Esophagus (tissue), 2 donors: ENCODE results near the gene ADAT2. TPM values are rescaled to one million over a fixed set of nuclear protein-coding genes. Genes with fewer than 3 reads are reported as not detected.

Experiments
- H3K27ac ChIP-seq, 2 donors: one replicate each; pipeline ENCODE4 v1.5.1; 2013; ENCODE audit warnings: low read depth in 2 of 2, mild to moderate bottlenecking in 2 of 2, inconsistent platforms in 1 of 2, low read length in 1 of 2, moderate library complexity in 1 of 2
- H3K27me3 ChIP-seq, 2 donors: one replicate each; pipeline ENCODE4 v1.6.1; 2013; ENCODE audit warnings: low read length in 2 of 2, control low read depth in 1 of 2, mild to moderate bottlenecking in 1 of 2; ENCODE audit not compliant: insufficient read depth in 2 of 2, control insufficient read depth in 1 of 2
- H3K36me3 ChIP-seq, 2 donors: one replicate each; pipeline ENCODE4 v1.6.1; 2013; ENCODE audit warnings: low read length in 1 of 2; ENCODE audit not compliant: control insufficient read depth in 2 of 2, insufficient read depth in 2 of 2
- H3K4me1 ChIP-seq, 2 donors: one replicate each; pipeline ENCODE4 v1.6.1; 2013; ENCODE audit warnings: low read length in 1 of 2; ENCODE audit not compliant: control insufficient read depth in 2 of 2, insufficient read depth in 2 of 2
- H3K4me3 ChIP-seq, 2 donors: one replicate each; pipeline ENCODE4 v1.5.1; 2013; ENCODE audit warnings: low read length in 2 of 2, mild to moderate bottlenecking in 2 of 2, low read depth in 1 of 2, moderate library complexity in 1 of 2
- H3K9me3 ChIP-seq, 2 donors: one replicate each; pipeline ENCODE4 v1.6.1; 2013; ENCODE audit warnings: mild to moderate bottlenecking in 2 of 2, low read depth in 1 of 2, low read length in 1 of 2, moderate library complexity in 1 of 2; ENCODE audit not compliant: control insufficient read depth in 2 of 2, insufficient read depth in 1 of 2
- WGBS, 2 donors: extraction: QIAGEN DNeasy Blood & Tissue Kit; methylation state at CpG; one replicate each; pipeline ENCODE4 v1.1.7; 2013; 5-methylcytosine and 5-hydroxymethylcytosine counted together
- polyA plus RNA-seq, 2 donors: library from polyadenylated mRNA; stranded (reverse); fragments of 200-250 nt; gene quantifications; one replicate each; pipeline ENCODE4 v1.2.3, GENCODE V29; 2013
- donor health status: healthy with polysubstance abuse.
- donor health status: Bipolar disorder and iron deficiency.

ADAT2 gene
- polyA plus RNA-seq, 2 donors, result 5.4 to 12.7 TPM

DNA sequence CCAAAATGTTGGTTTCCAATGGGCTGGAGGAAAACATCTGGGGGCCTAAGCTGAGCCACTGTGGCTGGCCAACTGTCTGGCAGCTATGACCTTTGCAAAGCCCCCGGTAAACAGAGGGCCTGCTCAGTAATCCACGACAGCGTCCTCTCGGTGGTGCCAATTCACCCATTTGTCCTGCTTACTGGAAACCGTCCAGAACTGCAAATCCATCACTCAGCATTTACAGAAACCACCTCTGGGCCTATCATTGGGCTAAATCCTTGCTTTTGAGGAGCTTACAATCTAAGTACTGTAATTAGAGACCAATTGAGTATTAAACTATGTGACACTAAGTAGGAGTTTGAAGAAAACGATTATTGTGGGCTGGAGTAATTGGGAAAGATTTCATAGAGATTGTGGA lies 31.0 kb downstream of the ADAT2 start:
- H3K27ac ChIP-seq, result no peak overlapping the region
- no peaks in the 10 kb centered on the region for H3K36me3 ChIP-seq
- WGBS, 2 donors, result 78 to 83% methylated on average over 6 of the region's 6 CpGs
- H3K4me1 ChIP-seq, result no peaks in the 10 kb centered on the region
- H3K9me3 ChIP-seq, result no peaks in the 10 kb centered on the region
- H3K4me3 ChIP-seq, result no peak overlapping the region
- no peaks in the 10 kb centered on the region for H3K27me3 ChIP-seq

- Histone ChIP-seq H3K27me3 (no peaks in the 10 kb centered on the region), H3K4me1 (no peaks in the 10 kb centered on the region), H3K4me3 (no peak overlapping the region), H3K27ac (no peak overlapping the region), H3K9me3 (no peaks in the 10 kb centered on the region), H3K36me3 (no peaks in the 10 kb centered on the region)
- 92 to 94% methylated on average over 3 of the region's 3 CpGs for WGBS, 2 donors
These were observed 35.7 kb downstream of the ADAT2 start for GRCh38 chr6:143414769-143415168.

- Histone ChIP-seq H3K9me3 (no peaks in the 10 kb centered on the region), H3K36me3 (no peaks in the 10 kb centered on the region), H3K27me3 (no peaks in the 10 kb centered on the region), H3K4me1 (no peaks in the 10 kb centered on the region), H3K27ac (no peak overlapping the region), H3K4me3 (no peak overlapping the region)
- WGBS, 2 donors, result 27 to 39% methylated on average over 1 of the region's 1 CpG
These were observed 39.6 kb downstream of the ADAT2 start for GRCh38 chr6:143410859-143411270.

DNA sequence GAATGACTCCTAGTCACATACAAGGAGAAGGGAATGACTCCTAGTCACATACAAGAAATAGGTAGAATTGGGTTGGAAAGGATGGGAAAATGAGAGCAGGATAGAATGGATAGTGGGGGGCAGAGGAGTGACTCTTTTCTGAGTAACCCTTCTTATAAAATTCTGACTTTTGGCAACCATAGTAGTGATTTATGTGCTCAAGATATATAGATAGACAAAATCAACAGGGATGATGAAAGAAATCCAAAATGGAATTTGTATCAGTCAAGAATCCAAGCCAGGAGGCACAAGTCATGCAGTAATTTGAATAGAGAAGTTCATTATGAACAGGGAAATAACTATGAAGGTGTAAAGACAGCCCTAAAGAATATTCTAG lies 41.7 kb downstream of the ADAT2 start:
- Histone ChIP-seq H3K4me3 (no peak overlapping the region), H3K36me3 (no peaks in the 10 kb centered on the region), H3K4me1 (no peaks in the 10 kb centered on the region), H3K27me3 (no peaks in the 10 kb centered on the region), H3K9me3 (no peaks in the 10 kb centered on the region), H3K27ac (no peak overlapping the region)

GRCh38 chr6:143408151-143408786 lies 42.2 kb downstream of the ADAT2 start:
- no peaks in the 10 kb centered on the region for H3K27me3 ChIP-seq
- H3K4me1 ChIP-seq, result no peaks in the 10 kb centered on the region
- no peaks in the 10 kb centered on the region for H3K36me3 ChIP-seq
- H3K27ac ChIP-seq, result no peak overlapping the region
- H3K4me3 ChIP-seq, result no peak overlapping the region
- no peaks in the 10 kb centered on the region for H3K9me3 ChIP-seq

- H3K4me3 ChIP-seq, result no peak overlapping the region
- no peaks in the 10 kb centered on the region for H3K36me3 ChIP-seq
- H3K9me3 ChIP-seq, result no peaks in the 10 kb centered on the region
- no peaks in the 10 kb centered on the region for H3K27me3 ChIP-seq
- 88 to 93% methylated on average over 3 of the region's 3 CpGs for WGBS, 2 donors
- H3K27ac ChIP-seq, result no peak overlapping the region
- H3K4me1 ChIP-seq, result no peaks in the 10 kb centered on the region
These were observed 43.8 kb downstream of the ADAT2 start for GRCh38 chr6:143406673-143407072.

DNA sequence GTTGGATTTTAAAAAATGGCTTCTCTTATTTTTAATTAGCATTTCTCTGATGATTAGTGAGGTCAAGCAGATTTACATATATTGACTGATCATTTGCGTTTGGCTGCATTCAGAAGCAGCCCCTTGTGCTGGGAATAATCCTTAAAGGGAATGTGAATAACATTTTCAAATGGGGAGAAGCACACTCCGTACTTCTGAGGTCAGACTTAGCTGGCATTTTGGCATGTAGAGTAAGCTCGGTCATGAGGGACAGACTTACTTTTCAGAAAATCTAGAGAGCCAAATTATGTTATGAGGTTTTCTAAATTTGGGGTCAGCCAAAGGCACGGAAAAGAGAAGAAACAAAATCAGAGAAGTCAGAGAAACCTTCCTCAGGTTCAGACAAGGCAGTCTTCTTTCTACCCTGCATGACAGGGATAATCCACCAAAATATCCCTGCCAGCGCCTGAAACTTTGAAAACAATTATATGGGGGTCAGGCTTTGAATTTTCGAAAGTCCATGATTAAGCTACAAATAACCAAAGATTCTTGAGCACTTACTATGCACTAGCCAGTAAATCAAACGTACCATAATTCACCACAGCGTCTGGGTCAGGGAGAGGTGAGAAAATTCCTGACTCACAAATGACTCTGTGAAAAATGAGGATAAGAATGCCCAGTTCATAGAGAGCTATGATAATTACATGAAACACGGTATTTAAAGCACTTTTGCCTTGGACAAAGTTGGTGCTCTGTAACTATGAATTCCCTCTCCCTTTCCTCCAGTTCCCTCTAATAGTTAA lies 44.9 kb downstream of the ADAT2 start:
- H3K27me3 ChIP-seq, result no peaks in the 10 kb centered on the region
- no peaks in the 10 kb centered on the region for H3K9me3 ChIP-seq
- 71 to 83% methylated on average over 9 of the region's 9 CpGs for WGBS, 2 donors
- no peak overlapping the region for H3K4me3 ChIP-seq
- H3K27ac ChIP-seq, result no peak overlapping the region
- no peaks in the 10 kb centered on the region for H3K36me3 ChIP-seq
- H3K4me1 ChIP-seq, result no peaks in the 10 kb centered on the region

DNA sequence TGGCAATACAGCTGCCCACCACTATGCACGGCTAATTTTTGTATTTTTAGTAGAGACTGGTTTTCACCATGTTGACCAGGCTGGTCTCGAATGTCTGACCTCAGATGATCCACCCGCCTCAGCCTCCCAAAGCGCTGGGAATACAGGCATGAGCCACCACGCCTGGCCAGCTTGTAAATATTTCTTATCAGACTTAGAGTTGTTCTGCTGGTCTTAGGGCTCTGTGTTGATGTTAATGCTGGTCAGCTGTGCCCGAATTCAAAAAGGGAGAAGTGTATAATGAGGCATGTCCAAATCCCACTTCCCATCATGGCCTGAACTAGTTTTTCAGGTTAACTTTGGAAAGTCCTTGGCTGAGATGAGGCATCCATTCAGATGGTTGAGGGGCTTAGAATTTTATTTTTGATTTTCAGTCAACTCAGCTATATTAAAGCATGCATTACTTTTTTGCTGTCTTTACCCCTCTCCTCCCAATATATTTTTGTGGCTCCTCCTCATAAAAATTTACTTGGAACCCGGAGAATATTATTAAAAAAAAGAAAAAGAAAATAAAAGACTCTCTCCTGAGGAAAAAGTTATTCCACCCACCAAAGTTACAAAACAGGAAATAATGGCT lies 47.7 kb downstream of the ADAT2 start:
- H3K4me1 ChIP-seq, result no peaks in the 10 kb centered on the region

DNA sequence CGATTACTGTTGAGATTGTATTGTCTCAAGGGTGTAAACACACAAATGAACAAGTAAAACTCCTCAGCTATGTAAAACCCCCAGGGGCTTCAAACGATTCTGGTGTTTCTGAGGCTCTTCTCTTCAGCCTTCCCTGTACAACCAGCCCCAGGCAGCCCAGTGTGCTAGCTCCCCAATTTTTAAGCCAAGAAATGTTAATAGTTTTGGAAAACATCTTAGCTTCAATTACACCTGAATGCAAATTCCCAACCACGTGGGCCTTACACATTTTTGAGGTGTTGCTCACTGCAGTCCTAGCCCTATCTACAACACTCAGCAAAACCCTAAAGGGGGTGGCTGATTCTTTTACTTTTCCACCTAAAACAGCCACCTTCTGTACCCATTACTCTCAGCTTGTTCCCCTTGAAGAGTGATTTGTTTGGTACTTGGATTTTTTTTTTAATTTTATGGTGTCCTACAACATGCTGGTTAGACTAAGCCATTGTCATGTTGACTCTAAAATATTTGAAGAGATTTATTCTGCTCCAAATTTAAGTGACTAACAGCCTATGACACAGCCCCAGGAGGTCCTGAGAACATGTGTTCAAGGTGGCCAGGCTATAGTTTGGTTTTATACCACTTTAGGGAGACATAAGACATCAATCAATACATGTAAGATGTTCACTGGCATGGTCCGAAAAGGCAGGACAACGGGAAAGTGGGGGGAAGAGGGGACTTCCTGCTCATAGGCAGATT lies 48.7 kb downstream of the ADAT2 start:
- peaks cover 0 to 2% of the 10 kb centered on the region in 2 donors for H3K4me1 ChIP-seq
- H3K4me3 ChIP-seq, result no peak overlapping the region
- no peak overlapping the region for H3K27ac ChIP-seq
- H3K9me3 ChIP-seq, result no peaks in the 10 kb centered on the region
- WGBS, 2 donors, result 69 to 72% methylated on average over 5 of the region's 5 CpGs
- no peaks in the 10 kb centered on the region for H3K27me3 ChIP-seq
- H3K36me3 ChIP-seq, result no peaks in the 10 kb centered on the region

More for the DNA sequence above, 47.7 kb downstream of the ADAT2 start:
- no peaks in the 10 kb centered on the region for H3K36me3 ChIP-seq
- no peak overlapping the region for H3K4me3 ChIP-seq
- no peaks in the 10 kb centered on the region for H3K27me3 ChIP-seq
- no peaks in the 10 kb centered on the region for H3K9me3 ChIP-seq
- 89 to 91% methylated on average over 7 of the region's 7 CpGs for WGBS, 2 donors
- no peak overlapping the region for H3K27ac ChIP-seq
